HEK293 (cell line): ENCODE data around the gene NOX5.

Experiments
- ZFP3 ChIP-seq: fragments of 450-650 bp; formaldehyde crosslinking; IDR thresholded peaks from 2 replicates; pipeline ENCODE4 v1.5.1; 2016; ENCODE audit warnings: low read depth, missing biosample characterization, missing genetic modification characterization
- ZNF302 ChIP-seq: fragments of 450-650 bp; formaldehyde crosslinking; IDR thresholded peaks from 2 replicates; pipeline ENCODE4 v1.5.1; 2016; ENCODE audit warnings: missing biosample characterization, missing genetic modification characterization, low read depth
- ZNF366 ChIP-seq: fragments of 450-650 bp; formaldehyde crosslinking; conservative IDR thresholded peaks from 2 replicates; pipeline ENCODE4 v1.5.1; 2016; ENCODE audit warnings: missing biosample characterization, missing genetic modification characterization
- ZNF548 ChIP-seq: fragments of 450-650 bp; formaldehyde crosslinking; IDR thresholded peaks from 2 replicates; pipeline ENCODE4 v1.5.1; 2016; ENCODE audit warnings: missing biosample characterization, missing genetic modification characterization
- ZNF624 ChIP-seq: fragments of 450-650 bp; formaldehyde crosslinking; IDR thresholded peaks from 2 replicates; pipeline ENCODE4 v1.5.1; 2017; ENCODE audit warnings: missing biosample characterization, missing genetic modification characterization
- ZNF664 ChIP-seq: fragments of 450-650 bp; formaldehyde crosslinking; IDR thresholded peaks from 2 replicates; pipeline ENCODE4 v1.5.1; 2016; ENCODE audit warnings: missing biosample characterization, missing genetic modification characterization
- ZNF747 ChIP-seq: fragments of 450-650 bp; formaldehyde crosslinking; IDR thresholded peaks from 2 replicates; pipeline ENCODE4 v1.5.1; 2016; ENCODE audit warnings: missing biosample characterization, missing genetic modification characterization
- ZXDB ChIP-seq: fragments of 450-650 bp; formaldehyde crosslinking; IDR thresholded peaks from 2 replicates; pipeline ENCODE4 v1.5.1; 2016; ENCODE audit warnings: missing biosample characterization, missing genetic modification characterization
- TF ChIP-seq, protein P1 (sequence below): fragments of 450-650 bp; formaldehyde crosslinking; IDR thresholded peaks from 2 replicates; pipeline ENCODE4 v1.5.1; 2016; ENCODE audit warnings: missing biosample characterization, missing genetic modification characterization
- TF ChIP-seq, protein P2 (sequence below): fragments of 450-650 bp; formaldehyde crosslinking; IDR thresholded peaks from 2 replicates; pipeline ENCODE4 v1.5.1; 2016; ENCODE audit warnings: missing biosample characterization, missing genetic modification characterization, low read depth
- TF ChIP-seq, protein P3 (sequence below): fragments of 450-650 bp; formaldehyde crosslinking; IDR thresholded peaks from 2 replicates; pipeline ENCODE4 v1.5.1; 2017; ENCODE audit warnings: missing biosample characterization, missing genetic modification characterization
- TF ChIP-seq, protein P4 (sequence below): fragments of 450-650 bp; formaldehyde crosslinking; IDR thresholded peaks from 2 replicates; pipeline ENCODE4 v1.5.1; 2016; ENCODE audit warnings: missing biosample characterization, missing genetic modification characterization, borderline replicate concordance

DNA sequence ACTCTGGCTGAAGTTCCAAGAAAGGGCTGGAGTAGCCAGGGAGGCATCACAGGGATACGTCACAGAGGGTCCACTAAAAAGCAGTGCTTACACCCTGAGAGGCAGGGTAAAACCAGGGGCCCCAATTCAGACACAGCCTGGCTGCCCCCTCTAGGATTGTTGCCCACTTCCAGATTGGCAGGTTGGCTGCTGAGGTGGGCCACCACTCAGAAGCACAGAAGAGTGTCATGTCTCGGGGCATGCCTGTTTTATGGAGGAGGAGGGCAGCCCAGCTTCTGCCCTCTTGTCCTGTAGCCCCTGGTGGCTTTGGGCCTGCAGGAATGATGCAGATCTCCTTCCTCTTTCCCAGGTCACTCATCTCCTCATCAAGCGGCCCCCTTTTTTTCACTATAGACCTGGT lies 24.0 kb downstream of the NOX5 start:
- TF ChIP-seq, protein P1, sequence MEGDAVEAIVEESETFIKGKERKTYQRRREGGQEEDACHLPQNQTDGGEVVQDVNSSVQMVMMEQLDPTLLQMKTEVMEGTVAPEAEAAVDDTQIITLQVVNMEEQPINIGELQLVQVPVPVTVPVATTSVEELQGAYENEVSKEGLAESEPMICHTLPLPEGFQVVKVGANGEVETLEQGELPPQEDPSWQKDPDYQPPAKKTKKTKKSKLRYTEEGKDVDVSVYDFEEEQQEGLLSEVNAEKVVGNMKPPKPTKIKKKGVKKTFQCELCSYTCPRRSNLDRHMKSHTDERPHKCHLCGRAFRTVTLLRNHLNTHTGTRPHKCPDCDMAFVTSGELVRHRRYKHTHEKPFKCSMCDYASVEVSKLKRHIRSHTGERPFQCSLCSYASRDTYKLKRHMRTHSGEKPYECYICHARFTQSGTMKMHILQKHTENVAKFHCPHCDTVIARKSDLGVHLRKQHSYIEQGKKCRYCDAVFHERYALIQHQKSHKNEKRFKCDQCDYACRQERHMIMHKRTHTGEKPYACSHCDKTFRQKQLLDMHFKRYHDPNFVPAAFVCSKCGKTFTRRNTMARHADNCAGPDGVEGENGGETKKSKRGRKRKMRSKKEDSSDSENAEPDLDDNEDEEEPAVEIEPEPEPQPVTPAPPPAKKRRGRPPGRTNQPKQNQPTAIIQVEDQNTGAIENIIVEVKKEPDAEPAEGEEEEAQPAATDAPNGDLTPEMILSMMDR (tag by site-specific recombination): no peak
- TF ChIP-seq ZXDB (tag by site-specific recombination): no peak
- TF ChIP-seq, protein P2, sequence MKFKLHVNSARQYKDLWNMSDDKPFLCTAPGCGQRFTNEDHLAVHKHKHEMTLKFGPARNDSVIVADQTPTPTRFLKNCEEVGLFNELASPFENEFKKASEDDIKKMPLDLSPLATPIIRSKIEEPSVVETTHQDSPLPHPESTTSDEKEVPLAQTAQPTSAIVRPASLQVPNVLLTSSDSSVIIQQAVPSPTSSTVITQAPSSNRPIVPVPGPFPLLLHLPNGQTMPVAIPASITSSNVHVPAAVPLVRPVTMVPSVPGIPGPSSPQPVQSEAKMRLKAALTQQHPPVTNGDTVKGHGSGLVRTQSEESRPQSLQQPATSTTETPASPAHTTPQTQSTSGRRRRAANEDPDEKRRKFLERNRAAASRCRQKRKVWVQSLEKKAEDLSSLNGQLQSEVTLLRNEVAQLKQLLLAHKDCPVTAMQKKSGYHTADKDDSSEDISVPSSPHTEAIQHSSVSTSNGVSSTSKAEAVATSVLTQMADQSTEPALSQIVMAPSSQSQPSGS (tag by site-specific recombination): no peak
- TF ChIP-seq ZNF366 (tag by site-specific recombination): no peak
- TF ChIP-seq ZNF664 (tag by site-specific recombination): no peak
- TF ChIP-seq, protein P3, sequence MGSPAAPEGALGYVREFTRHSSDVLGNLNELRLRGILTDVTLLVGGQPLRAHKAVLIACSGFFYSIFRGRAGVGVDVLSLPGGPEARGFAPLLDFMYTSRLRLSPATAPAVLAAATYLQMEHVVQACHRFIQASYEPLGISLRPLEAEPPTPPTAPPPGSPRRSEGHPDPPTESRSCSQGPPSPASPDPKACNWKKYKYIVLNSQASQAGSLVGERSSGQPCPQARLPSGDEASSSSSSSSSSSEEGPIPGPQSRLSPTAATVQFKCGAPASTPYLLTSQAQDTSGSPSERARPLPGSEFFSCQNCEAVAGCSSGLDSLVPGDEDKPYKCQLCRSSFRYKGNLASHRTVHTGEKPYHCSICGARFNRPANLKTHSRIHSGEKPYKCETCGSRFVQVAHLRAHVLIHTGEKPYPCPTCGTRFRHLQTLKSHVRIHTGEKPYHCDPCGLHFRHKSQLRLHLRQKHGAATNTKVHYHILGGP: no peak
- TF ChIP-seq ZFP3 (tag by site-specific recombination): no peak
- TF ChIP-seq, protein P4, sequence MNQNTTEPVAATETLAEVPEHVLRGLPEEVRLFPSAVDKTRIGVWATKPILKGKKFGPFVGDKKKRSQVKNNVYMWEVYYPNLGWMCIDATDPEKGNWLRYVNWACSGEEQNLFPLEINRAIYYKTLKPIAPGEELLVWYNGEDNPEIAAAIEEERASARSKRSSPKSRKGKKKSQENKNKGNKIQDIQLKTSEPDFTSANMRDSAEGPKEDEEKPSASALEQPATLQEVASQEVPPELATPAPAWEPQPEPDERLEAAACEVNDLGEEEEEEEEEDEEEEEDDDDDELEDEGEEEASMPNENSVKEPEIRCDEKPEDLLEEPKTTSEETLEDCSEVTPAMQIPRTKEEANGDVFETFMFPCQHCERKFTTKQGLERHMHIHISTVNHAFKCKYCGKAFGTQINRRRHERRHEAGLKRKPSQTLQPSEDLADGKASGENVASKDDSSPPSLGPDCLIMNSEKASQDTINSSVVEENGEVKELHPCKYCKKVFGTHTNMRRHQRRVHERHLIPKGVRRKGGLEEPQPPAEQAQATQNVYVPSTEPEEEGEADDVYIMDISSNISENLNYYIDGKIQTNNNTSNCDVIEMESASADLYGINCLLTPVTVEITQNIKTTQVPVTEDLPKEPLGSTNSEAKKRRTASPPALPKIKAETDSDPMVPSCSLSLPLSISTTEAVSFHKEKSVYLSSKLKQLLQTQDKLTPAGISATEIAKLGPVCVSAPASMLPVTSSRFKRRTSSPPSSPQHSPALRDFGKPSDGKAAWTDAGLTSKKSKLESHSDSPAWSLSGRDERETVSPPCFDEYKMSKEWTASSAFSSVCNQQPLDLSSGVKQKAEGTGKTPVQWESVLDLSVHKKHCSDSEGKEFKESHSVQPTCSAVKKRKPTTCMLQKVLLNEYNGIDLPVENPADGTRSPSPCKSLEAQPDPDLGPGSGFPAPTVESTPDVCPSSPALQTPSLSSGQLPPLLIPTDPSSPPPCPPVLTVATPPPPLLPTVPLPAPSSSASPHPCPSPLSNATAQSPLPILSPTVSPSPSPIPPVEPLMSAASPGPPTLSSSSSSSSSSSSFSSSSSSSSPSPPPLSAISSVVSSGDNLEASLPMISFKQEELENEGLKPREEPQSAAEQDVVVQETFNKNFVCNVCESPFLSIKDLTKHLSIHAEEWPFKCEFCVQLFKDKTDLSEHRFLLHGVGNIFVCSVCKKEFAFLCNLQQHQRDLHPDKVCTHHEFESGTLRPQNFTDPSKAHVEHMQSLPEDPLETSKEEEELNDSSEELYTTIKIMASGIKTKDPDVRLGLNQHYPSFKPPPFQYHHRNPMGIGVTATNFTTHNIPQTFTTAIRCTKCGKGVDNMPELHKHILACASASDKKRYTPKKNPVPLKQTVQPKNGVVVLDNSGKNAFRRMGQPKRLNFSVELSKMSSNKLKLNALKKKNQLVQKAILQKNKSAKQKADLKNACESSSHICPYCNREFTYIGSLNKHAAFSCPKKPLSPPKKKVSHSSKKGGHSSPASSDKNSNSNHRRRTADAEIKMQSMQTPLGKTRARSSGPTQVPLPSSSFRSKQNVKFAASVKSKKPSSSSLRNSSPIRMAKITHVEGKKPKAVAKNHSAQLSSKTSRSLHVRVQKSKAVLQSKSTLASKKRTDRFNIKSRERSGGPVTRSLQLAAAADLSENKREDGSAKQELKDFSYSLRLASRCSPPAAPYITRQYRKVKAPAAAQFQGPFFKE: no peak
- TF ChIP-seq ZNF624 (tag by site-specific recombination): no peak
- TF ChIP-seq ZNF548 (tag by site-specific recombination): no peak
- no peak for TF ChIP-seq ZNF747
- TF ChIP-seq ZNF302 (tag by site-specific recombination): no peak
